ENCODE data around the gene CCDC92.

CCDC92 gene

DNA sequence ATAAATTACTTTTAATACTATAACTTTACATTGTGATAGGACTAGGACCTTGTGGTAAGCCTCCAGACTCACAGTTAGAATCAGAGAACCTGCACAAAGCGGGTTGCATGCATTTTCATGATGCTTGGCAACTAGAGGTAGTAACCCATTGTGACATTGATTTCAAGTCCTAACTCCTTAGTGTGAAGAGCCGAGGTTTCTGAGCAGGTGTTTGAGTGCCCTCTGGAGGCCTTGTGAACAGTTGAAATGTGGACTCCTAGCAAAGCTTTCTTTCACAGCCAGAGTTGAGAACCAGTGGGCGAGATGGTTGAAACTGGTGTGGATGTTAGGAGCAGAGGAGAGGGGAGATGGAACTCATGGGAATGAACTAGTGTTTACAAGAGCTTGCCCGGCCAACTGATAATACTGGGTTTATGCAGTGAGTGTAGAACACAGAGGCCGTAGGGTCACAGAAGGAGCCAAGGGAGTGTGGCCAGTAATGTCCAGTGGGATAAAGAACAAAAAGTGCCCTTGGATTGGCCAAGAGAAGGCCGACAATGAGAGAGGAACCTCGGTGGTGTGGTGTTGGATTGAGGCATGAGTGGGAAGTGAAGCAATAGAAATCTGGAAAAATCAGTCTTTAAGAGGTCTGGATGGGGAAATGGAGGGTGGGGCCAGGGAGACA, 11.3 kb upstream of the CCDC92 start:
- Histone ChIP-seq H3K4me1 (peaks cover 0 to 15% (median 8%) of the 10 kb centered on the region in 4 donors), H3K4me3 (no peak overlapping the region), H3K27ac (no peak overlapping the region), H3K9me3 (no peaks in the 10 kb centered on the region), H3K36me3 (peaks cover 5 to 23% (median 11%) of the 10 kb centered on the region in 3 donors), H3K27me3 (no peaks in the 10 kb centered on the region)
- TF ChIP-seq, protein P1, sequence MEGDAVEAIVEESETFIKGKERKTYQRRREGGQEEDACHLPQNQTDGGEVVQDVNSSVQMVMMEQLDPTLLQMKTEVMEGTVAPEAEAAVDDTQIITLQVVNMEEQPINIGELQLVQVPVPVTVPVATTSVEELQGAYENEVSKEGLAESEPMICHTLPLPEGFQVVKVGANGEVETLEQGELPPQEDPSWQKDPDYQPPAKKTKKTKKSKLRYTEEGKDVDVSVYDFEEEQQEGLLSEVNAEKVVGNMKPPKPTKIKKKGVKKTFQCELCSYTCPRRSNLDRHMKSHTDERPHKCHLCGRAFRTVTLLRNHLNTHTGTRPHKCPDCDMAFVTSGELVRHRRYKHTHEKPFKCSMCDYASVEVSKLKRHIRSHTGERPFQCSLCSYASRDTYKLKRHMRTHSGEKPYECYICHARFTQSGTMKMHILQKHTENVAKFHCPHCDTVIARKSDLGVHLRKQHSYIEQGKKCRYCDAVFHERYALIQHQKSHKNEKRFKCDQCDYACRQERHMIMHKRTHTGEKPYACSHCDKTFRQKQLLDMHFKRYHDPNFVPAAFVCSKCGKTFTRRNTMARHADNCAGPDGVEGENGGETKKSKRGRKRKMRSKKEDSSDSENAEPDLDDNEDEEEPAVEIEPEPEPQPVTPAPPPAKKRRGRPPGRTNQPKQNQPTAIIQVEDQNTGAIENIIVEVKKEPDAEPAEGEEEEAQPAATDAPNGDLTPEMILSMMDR (IDR thresholded peaks at IDR 0.05): peak; percentile 52 to 57
- peak in 1 of 2 donors; percentile 53 for DNase-seq
- intact Hi-C loops (cut with DNase I; ENCODE audit: low total_unique reads): no loop called here

GRCh38 chr12:123982269-123982668, 9.6 kb upstream of the CCDC92 start:
- Histone ChIP-seq H3K9me3 (no peaks in the 10 kb centered on the region), H3K36me3 (peaks cover 0 to 11% (median 0%) of the 10 kb centered on the region in 3 donors), H3K4me3 (no peak overlapping the region), H3K4me1 (peaks cover 0 to 15% (median 8%) of the 10 kb centered on the region in 4 donors), H3K27ac (no peak overlapping the region), H3K27me3 (no peaks in the 10 kb centered on the region)
- TF ChIP-seq, protein P1 (IDR thresholded peaks at IDR 0.05): no peak
- intact Hi-C loops (cut with DNase I; ENCODE audit: low total_unique reads): no loop called here
- no peak for DNase-seq

GRCh38 chr12:123979566-123979965, 6.9 kb upstream of the CCDC92 start:
- peaks cover 0 to 11% (median 0%) of the 10 kb centered on the region in 3 donors for H3K36me3 ChIP-seq

GRCh38 chr12:123976227-123976826, 3.7 kb upstream of the CCDC92 start:
- Histone ChIP-seq H3K36me3 (no peaks in the 10 kb centered on the region), H3K27me3 (no peaks in the 10 kb centered on the region), H3K9me3 (no peaks in the 10 kb centered on the region), H3K4me3 (no peak overlapping the region), H3K4me1 (peaks cover 0 to 11% (median 7%) of the 10 kb centered on the region in 4 donors), H3K27ac (no peak overlapping the region)
- TF ChIP-seq, protein P1 (IDR thresholded peaks at IDR 0.05): no peak
- intact Hi-C loops (cut with DNase I; ENCODE audit: low total_unique reads): no loop called here
- DNase-seq: no peak

More at GRCh38 chr12:123979566-123979965, 6.9 kb upstream of the CCDC92 start:
- Histone ChIP-seq H3K4me3 (no peak overlapping the region), H3K9me3 (no peaks in the 10 kb centered on the region), H3K4me1 (peaks cover 0 to 3% (median 2%) of the 10 kb centered on the region in 4 donors), H3K27ac (no peak overlapping the region), H3K27me3 (no peaks in the 10 kb centered on the region)
- intact Hi-C loops (cut with DNase I; ENCODE audit: low total_unique reads): no loop called here
- no peak for DNase-seq
- TF ChIP-seq, protein P1 (IDR thresholded peaks at IDR 0.05): no peak

GRCh38 chr12:123973552-123974341, 1.1 kb upstream of the CCDC92 start:
- no peaks in the 10 kb centered on the region for H3K27me3 ChIP-seq
- H3K9me3 ChIP-seq: no peaks in the 10 kb centered on the region
- peak overlapping the region; percentile 98 to 99 for H3K27ac ChIP-seq
- TF ChIP-seq, protein P1 (IDR thresholded peaks at IDR 0.05): no peak
- DNase-seq: peak; percentile 41 to 72
- intact Hi-C loops (cut with DNase I; ENCODE audit: low total_unique reads): no loop called here
- H3K36me3 ChIP-seq: no peaks in the 10 kb centered on the region
- peaks cover 0 to 34% (median 11%) of the 10 kb centered on the region in 4 donors for H3K4me1 ChIP-seq
- H3K4me3 ChIP-seq: peak overlapping the region; percentile 98 to 99
